ENCODE measurements around the gene CTNNBIP1.
"Not testable (repeated sequence)": the region's sequence is repeated elsewhere in the genome, so short reads cannot be mapped to it uniquely, and the experiment has no call there.

Gene CTNNBIP1

GRCh38 chr1:9910076-9910422 is at the start of gene CTNNBIP1:
Gene CTNNBIP1, minus strand, starts transcription at chr1:9910269. Its CDS starts 38,205 bp downstream, at chr1:9872064.
- H3K27ac ChIP-seq, result peak within 1 kb of the TSS; percentile 85
- DNase-seq (ENCODE audit: low read depth, low spot score), result no peak

GRCh38 chr1:9957726-9958125 is 47.7 kb upstream of the CTNNBIP1 start:
- DNase-seq (ENCODE audit: low read depth, low spot score), result no peak
- H3K27ac ChIP-seq, result no peak overlapping the region

DNA sequence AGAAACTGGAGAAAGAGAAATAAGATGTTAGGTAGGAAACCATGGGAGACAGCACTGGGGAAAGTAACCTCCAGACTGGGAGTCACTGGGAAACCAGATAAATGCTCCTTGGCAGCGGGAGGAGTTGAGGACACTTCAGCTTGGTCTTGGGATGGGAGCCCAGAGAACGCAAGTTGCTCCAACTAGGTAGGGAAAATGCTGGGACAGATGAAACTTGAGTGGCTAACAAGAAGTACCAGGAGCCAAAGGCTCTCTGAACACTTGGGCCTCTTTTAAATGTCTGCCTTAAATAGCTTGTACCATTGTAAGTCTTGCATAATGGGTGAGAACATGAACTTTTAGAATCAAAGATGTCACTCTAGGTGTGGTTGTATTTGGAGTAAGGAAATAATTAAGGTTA is 36.2 kb upstream of the CTNNBIP1 start:
- no peak for DNase-seq (ENCODE audit: low read depth, low spot score)
- H3K27ac ChIP-seq, result no peak overlapping the region

- H3K27ac ChIP-seq, result peak within 1 kb of the TSS; percentile 91
- peak; percentile 75 for DNase-seq (ENCODE audit: low read depth, low spot score)
These were observed 33.1 kb upstream of the CTNNBIP1 start, which contains the start of the genes LZIC and NMNAT1 for GRCh38 chr1:9942939-9943788. Gene LZIC, minus strand, starts transcription at chr1:9943391. Its CDS starts 6,772 bp downstream, at chr1:9936619. Gene NMNAT1, plus strand, starts transcription at chr1:9943475. Its CDS starts 28,599 bp downstream, at chr1:9972074.

- no peak for DNase-seq (ENCODE audit: low read depth, low spot score)
- peak overlapping the region; percentile 91 for H3K27ac ChIP-seq
These were observed 32.4 kb upstream of the CTNNBIP1 start for GRCh38 chr1:9942399-9942938.

GRCh38 chr1:9929431-9930385 is 19.6 kb upstream of the CTNNBIP1 start:
- DNase-seq (ENCODE audit: low read depth, low spot score), result no peak
- no peak overlapping the region for H3K27ac ChIP-seq

DNA sequence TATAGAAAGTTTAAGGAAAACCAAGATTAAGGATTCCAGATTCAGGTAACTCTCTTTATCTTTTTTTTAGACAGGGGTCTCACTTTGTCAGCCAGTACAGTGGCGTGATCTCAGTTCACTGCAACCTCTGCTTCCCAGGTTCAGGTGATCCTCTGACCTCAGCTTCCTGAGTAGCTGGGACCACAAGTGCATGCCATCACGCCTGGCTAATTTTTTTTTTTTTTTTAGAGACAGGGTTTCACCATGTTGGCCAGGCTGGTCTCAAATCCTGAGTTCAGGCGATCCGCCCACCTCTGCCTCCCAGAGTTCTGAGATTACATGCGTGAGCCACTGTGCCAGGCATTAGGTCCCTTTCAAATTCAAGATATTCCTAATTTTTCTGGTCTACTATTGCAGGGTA is 17.2 kb upstream of the CTNNBIP1 start:
- DNase-seq (ENCODE audit: low read depth, low spot score), result no peak

DNA sequence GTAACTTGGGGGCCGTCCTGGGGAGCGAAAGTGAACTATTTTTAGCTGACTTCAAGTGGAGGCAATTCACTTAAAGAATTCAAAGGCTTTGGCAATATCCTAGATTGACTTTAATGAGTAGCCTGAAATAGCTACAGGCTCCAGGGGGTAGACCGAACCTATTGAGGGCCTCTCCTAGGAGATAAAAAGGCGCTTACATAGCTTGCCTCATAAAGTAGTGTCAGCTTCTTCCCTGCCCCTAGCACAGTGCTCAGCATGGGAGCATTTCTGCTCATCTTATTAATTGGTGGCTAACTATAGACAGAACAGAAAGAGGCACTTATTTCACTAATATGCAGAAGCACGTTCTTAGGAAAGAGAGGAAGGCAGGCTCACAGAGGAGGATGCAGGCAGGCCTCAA is 12.3 kb upstream of the CTNNBIP1 start:
- no peak overlapping the region for H3K27ac ChIP-seq
- no peak for DNase-seq (ENCODE audit: low read depth, low spot score)

More for the DNA sequence above, 17.2 kb upstream of the CTNNBIP1 start:
- H3K27ac ChIP-seq, result no peak overlapping the region

- DNase-seq (ENCODE audit: low read depth, low spot score), result no peak
- H3K27ac ChIP-seq, result no peak overlapping the region
These were observed 10.5 kb upstream of the CTNNBIP1 start for GRCh38 chr1:9920606-9921005.

GRCh38 chr1:9917901-9918300 is 7.8 kb upstream of the CTNNBIP1 start:
- no peak overlapping the region for H3K27ac ChIP-seq
- no peak for DNase-seq (ENCODE audit: low read depth, low spot score)

DNA sequence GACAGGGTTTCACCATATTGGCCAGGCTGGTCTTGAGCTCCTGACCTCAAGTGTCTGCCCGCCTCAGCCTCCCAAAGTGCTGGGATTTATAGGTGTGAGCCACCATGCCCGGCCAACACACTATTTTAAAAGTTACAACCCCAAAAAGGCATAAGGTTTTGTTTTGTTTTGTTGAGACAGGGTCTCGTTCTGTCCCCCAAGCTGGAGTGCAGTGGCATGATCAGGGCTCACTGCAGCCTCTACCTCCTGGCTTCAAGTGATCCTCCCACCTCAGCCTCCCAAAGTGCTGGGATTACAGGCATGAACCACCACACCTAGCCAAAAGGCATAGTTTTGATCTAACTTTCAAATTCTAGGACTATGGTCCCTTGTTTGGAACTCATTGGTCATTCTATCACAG is 7.4 kb upstream of the CTNNBIP1 start:
- DNase-seq (ENCODE audit: low read depth, low spot score); H3K27ac ChIP-seq: not testable (repeated sequence)

GRCh38 chr1:9916452-9916851 is 6.4 kb upstream of the CTNNBIP1 start:
- no peak for DNase-seq (ENCODE audit: low read depth, low spot score)
- H3K27ac ChIP-seq, result no peak overlapping the region

- no peak overlapping the region for H3K27ac ChIP-seq
- no peak for DNase-seq (ENCODE audit: low read depth, low spot score)
These were observed 4.5 kb upstream of the CTNNBIP1 start for GRCh38 chr1:9914610-9914937.

DNA sequence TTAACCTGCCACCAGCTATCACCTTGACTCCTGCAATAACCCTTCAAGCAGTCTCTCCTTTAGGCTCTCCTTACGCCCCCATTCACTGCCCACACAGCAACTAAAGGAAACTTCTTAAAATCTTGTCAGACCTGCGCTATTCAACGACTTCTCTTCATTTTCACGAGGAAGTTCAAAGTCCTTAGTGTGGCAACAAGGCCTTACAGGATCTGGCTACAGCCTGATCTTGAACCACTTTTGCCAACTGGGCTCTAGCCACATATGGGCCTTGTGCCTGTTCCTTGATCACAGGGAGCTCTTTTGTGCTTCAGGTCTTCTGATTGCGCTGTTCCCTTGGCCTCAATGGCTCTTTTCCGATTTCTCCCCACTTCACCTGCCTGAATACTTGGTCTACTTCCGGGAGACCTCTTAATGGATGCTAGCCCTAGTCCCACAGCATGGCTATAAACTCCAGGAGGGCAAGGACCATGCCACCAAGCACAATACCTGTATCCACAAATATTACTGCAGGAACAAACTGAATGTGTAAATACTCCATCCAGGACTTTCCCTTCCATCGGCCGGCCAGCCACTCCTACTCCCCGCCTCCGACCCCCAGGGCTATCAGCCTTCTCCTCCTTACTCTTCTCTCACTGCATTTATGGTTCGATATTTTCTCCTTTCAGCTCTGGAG is 2.3 kb upstream of the CTNNBIP1 start:
- no peak overlapping the region for H3K27ac ChIP-seq
- DNase-seq (ENCODE audit: low read depth, low spot score), result no peak

GRCh38 chr1:9910423-9911178 is 532 bp upstream of the CTNNBIP1 start:
- peak overlapping the region; percentile 85 for H3K27ac ChIP-seq
- DNase-seq (ENCODE audit: low read depth, low spot score), result peak; percentile 93

- DNase-seq (ENCODE audit: low read depth, low spot score), result no peak
- H3K27ac ChIP-seq, result peak overlapping the region; percentile 85
These were observed 629 bp downstream of the CTNNBIP1 start for GRCh38 chr1:9909234-9910046.

DNA sequence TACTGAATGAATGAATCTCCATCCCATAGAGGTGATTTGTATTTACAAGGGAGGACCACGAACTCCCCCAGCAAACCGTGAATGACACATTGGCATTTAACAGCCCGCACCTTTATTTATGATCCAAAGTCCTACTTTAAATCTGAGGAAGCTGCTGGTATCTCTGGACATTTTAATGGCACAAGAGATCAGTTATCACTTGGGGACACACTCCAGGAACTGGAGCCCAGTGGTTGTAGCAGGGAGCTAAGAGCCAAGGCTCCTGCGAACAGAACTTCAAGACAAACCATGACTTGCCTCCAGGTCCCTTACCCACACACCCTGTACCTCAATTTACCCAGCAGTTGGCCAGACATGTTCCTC is 1.2 kb downstream of the CTNNBIP1 start:
- peak overlapping the region; percentile 85 for H3K27ac ChIP-seq
- no peak for DNase-seq (ENCODE audit: low read depth, low spot score)

DNA sequence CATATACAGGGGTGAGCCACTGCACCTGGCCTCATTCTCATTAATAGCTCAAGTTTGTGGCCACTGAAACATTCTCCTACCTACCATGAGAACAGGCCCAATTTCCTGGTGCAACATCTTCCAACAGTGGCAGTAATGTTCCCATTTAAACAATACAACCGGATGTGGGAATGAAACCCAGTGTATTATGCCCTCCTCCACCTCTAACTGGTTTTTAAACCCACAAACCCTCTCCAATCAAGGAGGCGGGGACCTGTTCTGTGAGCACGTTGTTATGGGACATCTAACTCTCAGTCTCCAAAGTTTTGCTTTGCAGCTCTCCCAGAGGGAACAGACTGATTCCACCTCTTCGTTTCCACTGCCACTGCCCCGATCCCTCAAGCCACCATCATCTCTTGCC is 2.6 kb downstream of the CTNNBIP1 start:
- no peak for DNase-seq (ENCODE audit: low read depth, low spot score)
- peak overlapping the region; percentile 85 for H3K27ac ChIP-seq

- DNase-seq (ENCODE audit: low read depth, low spot score), result no peak
- no peak overlapping the region for H3K27ac ChIP-seq
These were observed 3.6 kb downstream of the CTNNBIP1 start for GRCh38 chr1:9906466-9906865.
